Tibial nerve (tissue), 4 donors: ENCODE measurements around the gene SGK1.

Experiments used
- EP300 ChIP-seq, 2 donors: sonication (generic); formaldehyde crosslinking; IDR thresholded peaks; one replicate each; pipeline ENCODE4 v1.6.1; 2017; ENCODE audit warnings: antibody characterized with exemption in 2 of 2, mild to moderate bottlenecking in 1 of 2
- POLR2A ChIP-seq, 2 donors: fragments of 450-650 bp; IDR thresholded peaks; one replicate each; pipeline ENCODE4 v1.6.1; 2017; ENCODE audit warnings: antibody characterized with exemption in 2 of 2, mild to moderate bottlenecking in 2 of 2, moderate library complexity in 2 of 2
- TF ChIP-seq, protein P1 (sequence below), 5 experiments: fragments of 200-600 bp in 3 of 5; fragments of 450-650 bp in 2 of 5; sonication (generic) in 3 of 5; IDR thresholded peaks; one replicate each; pipeline ENCODE4 v1.5.1; 2016 to 2019; ENCODE audit warnings: antibody characterized with exemption in 5 of 5, mild to moderate bottlenecking in 3 of 5, moderate library complexity in 2 of 5

- TF ChIP-seq POLR2A (IDR thresholded peaks at IDR 0.05) (no peak), EP300 (IDR thresholded peaks at IDR 0.05) (no peak)
- TF ChIP-seq, protein P1, sequence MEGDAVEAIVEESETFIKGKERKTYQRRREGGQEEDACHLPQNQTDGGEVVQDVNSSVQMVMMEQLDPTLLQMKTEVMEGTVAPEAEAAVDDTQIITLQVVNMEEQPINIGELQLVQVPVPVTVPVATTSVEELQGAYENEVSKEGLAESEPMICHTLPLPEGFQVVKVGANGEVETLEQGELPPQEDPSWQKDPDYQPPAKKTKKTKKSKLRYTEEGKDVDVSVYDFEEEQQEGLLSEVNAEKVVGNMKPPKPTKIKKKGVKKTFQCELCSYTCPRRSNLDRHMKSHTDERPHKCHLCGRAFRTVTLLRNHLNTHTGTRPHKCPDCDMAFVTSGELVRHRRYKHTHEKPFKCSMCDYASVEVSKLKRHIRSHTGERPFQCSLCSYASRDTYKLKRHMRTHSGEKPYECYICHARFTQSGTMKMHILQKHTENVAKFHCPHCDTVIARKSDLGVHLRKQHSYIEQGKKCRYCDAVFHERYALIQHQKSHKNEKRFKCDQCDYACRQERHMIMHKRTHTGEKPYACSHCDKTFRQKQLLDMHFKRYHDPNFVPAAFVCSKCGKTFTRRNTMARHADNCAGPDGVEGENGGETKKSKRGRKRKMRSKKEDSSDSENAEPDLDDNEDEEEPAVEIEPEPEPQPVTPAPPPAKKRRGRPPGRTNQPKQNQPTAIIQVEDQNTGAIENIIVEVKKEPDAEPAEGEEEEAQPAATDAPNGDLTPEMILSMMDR (IDR thresholded peaks at IDR 0.05) = no peak
Measured at GRCh38 chr6:134211297-134211696, 106.6 kb downstream of the SGK1 start.
